ENCODE measurements around the gene ATP11B.
"Not testable (repeated sequence)": the region's sequence is repeated elsewhere in the genome, so short reads cannot be mapped to it uniquely, and the experiment has no call there.

ATP11B gene

GRCh38 chr3:182796310-182796709, 3.0 kb downstream of the ATP11B start:
- FAIRE-seq, result no peak

DNA sequence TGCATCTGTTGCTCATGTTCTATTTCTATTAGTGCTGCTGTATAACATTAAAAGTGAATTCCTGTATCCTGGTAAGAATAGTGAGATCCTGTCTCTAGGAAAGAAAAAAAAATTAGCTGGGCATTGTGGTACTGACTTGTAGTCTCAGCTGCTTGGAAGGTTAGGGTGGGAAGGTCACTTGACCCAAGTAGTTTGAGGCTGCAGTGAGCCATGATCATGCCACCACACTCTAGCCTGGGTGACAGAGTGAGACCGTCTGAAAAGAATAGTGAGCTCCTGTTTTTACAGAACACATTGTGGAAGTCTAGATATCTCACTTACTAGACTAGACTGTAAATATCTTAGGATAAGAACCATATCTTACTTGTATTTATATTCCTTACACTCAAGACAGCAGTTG, 4.6 kb downstream of the ATP11B start:
- no peak for FAIRE-seq

GRCh38 chr3:182799143-182799542, 5.8 kb downstream of the ATP11B start:
- FAIRE-seq, result not testable (repeated sequence)

- FAIRE-seq, result no peak
Observed at GRCh38 chr3:182800508-182800907, 7.2 kb downstream of the ATP11B start.

GRCh38 chr3:182802413-182803390, 9.4 kb downstream of the ATP11B start:
- no peak for FAIRE-seq

GRCh38 chr3:182803596-182803995, 10.3 kb downstream of the ATP11B start:
- FAIRE-seq, result no peak

- FAIRE-seq, result no peak
Observed at GRCh38 chr3:182807061-182807460, 13.8 kb downstream of the ATP11B start.

DNA sequence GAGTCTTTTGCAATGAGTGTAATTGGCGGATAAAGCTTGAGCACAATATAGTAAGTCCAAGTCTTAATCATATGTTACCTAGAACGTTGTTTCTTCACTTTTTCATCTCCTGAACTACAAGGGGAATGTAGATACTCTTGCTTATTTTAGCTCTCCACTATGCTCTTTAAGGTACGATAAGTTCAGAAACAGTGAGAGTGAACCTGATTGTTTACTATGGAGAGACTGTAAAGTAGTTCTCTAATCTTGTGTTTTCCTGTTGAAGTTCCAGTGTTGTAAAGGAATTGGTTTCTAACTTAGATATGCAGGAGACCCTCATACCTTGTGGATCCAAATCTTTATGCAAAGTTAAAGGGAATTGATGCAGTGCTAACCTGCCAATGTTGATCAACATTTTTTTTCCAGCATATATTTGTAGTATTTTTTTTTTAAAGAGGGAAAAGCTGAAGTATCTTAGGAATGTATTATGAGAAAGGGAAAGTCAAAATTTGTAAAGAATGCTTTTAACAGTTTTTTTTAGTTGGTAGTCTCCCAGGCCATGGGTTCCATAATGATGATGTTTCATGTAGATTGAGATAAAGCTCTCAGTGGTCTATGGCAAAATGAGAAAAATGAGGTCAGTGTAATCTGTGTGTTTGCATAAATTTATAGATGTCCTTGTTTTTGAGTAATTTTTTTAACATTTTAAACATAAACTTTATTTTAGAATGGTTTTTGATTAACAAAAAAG, 14.9 kb downstream of the ATP11B start:
- no peak for FAIRE-seq

- no peak for FAIRE-seq
Observed at GRCh38 chr3:182809531-182809930, 16.2 kb downstream of the ATP11B start.

GRCh38 chr3:182810574-182811268, 17.4 kb downstream of the ATP11B start:
- FAIRE-seq, result no peak

DNA sequence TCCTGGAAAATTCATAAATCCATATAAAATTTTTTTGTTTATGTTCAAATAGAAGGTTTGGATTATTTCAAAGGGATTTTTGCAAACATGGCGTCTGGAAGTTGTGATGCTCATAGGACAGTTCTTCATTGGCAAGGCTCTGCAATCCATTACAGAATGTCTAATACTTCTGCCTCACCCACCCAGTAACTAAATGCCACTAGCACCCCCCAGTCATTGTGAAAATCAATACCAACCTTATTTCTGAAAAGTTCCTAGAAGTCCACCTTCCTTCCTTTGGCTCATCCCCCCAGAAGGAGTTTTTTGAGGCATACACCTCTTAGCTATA, 17.9 kb downstream of the ATP11B start:
- FAIRE-seq, result no peak

DNA sequence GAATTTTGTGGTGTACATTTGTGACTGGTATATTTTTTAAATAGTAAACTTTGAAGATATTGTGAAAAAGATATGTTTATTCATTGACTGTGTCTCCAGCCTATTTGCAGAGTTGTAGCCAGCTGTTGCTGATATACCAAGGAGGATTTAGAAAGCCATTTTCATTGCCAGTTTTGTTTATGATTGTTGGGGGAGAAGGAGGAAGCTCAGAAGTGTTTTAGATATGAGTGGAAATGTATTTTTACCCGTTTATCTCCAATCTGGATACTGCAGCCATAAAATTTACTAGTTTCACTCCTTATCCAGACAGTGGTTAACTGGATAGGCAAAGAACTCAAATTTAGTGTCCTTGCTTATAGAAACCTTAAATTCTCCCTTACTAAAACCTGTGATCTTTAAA, 18.8 kb downstream of the ATP11B start:
- no peak for FAIRE-seq

GRCh38 chr3:182814419-182815062, 21.2 kb downstream of the ATP11B start:
- no peak for FAIRE-seq

- no peak for FAIRE-seq
Observed at GRCh38 chr3:182816181-182816580, 22.9 kb downstream of the ATP11B start.

DNA sequence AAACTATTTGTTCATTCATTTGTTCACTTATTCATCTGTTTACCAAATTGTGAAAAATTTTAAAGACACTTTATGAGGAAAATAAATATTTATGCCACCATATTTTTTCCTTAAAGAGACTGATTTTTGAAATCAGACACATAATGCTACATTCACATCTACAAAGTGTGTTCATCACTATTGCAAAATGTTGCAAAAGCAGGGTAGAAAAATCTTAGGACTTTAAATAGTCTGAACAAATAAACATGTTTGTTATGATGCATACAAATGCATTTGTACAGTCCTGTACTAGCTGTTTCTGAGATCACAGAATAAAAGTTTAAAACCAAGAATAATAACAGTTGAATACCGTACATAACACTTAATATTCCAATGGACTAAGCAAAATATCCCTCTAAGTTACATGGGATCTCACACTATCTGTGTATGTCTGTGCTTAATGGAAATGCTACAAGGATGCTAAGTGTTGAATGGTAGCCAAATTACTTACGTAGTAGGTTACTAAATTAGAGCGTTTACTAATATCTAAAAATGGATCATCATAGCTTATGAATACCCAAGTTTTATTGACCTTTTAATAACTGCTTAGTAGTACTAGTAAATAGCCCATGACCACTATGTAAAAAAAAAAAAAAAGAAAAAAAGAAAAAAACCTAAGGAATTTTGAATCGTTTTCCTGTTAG, 25.1 kb downstream of the ATP11B start:
- FAIRE-seq, result no peak

DNA sequence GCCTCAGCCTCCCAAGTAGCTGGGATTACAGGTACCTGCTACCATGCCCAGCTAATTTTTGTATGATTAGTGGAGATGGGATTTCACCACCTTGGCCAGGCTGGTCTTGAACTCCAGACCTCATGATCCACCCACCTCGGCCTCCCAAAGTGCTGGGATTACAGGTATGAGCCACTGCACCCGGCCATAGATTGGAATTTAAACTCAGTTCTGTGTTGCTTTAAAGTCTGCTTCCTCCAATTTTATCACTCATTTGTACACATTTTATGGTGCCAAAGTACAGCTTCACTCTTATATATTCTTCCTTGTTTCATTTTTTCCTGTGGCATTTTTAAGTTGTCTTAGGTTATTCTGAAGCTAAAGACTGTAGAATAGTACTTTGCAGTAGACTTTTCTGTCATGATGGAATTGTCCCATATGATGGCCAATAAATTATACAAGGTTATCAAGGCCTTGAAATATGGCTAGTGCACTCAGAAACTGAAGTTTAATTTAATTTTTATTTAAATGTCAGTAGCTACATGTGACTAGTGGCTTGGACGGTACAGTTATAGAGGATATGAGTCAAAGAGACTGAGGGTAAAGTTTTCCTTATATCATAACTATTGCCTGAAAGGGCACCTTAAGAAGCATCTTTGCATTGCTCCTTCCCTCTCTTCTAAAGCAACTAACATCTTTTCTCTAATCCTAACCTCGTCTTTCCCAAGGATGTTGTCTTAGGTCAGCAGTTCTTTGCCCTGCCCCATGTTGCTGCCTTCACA, 28.1 kb downstream of the ATP11B start:
- FAIRE-seq, result no peak

DNA sequence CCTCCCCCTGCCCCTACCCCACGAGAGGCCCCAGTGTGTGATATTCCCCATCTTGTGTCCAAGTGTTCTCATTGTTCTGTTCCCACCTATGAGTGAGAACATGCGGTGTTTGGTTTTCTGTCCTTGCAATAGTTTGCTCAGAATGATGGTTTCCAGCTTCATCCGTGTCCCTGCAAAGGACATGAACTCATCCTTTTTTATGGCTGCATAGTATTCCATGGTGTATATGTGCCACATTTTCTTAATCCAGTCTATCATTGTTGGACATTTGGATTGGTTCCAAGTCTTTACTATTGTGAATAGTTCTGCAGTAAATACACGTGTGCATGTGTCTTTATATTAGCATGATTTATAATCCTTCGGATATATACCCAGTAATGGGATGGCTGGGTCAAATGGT, 29.0 kb downstream of the ATP11B start:
- FAIRE-seq, result not testable (repeated sequence)

- no peak for FAIRE-seq
Observed at GRCh38 chr3:182824957-182825356, 31.7 kb downstream of the ATP11B start.

GRCh38 chr3:182829761-182830405, 36.6 kb downstream of the ATP11B start:
- no peak for FAIRE-seq

GRCh38 chr3:182837855-182838454, 44.7 kb downstream of the ATP11B start:
- FAIRE-seq, result peak; percentile 89

DNA sequence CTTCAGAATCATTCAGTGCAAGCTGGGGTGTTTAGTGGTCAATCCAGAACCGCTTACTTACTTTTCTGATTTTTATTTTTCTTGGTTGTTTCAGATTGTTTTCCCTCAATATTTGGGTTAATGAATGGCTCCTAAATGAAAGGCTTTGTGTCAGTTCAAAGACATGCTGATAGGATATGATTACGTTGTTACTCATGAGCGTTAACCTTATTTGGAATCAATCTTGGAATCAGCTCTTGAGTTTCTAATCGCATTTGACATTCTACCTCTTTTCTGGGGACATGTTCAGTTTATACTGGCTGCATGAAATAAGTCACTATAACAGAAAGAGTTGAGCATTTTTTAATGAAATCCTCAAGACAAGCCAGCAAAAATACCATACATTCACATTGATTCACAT, 50.2 kb downstream of the ATP11B start:
- FAIRE-seq, result no peak
